HCT116 (cell line): Measurements from ENCODE around the gene LIN52. TPM values are rescaled to one million over a fixed set of nuclear protein-coding genes. Genes with fewer than 3 reads are reported as not detected.

Experiments
- ATAC-seq: fragments of 200-7000 bp; cut with Tn5 transposase; 2 replicates; pipeline ENCODE4 v1.9.1; 2020; ENCODE audit warnings: mild to moderate bottlenecking, moderate library complexity
- BruUV-seq: library from RNA; stranded (reverse); fragments of 400-500 nt; replicated peaks from 2 replicates; lab custom pipeline; 2021; lab: Mats Ljungman, UMichigan
- CTCF ChIA-PET: fragments of 300-600 bp; sonication (Branson Sonifier 250); formaldehyde crosslinking; loops from one replicate; lab custom pipeline; 2021; ENCODE audit warnings: antibody characterized with exemption; lab: Charles Lee
- POLR2A ChIA-PET: fragments of 300-600, 350-600 bp; sonication (Branson Sonifier 250); formaldehyde crosslinking; loops from one replicate; lab custom pipeline; 2021; ENCODE audit warnings: antibody characterized with exemption; lab: Charles Lee
- RAD21 ChIA-PET, 2 experiments: fragments of 300-600 bp; sonication (Branson Sonifier 250); formaldehyde crosslinking; loops; one replicate each; lab custom pipeline; 2023; ENCODE audit warnings: low total read pairs in 2 of 2; ENCODE audit not compliant: uncharacterized antibody in 2 of 2, unreplicated experiment in 2 of 2, low non-redundant PET in 1 of 2; lab: Charles Lee
- DNase-seq: peaks from one replicate; pipeline ENCODE4 v3.0.0-alpha.2; 2010; ENCODE audit warnings: low read depth, low spot score
- H2AFZ ChIP-seq: fragments of 200-600 bp; shearing (Covaris generic), sonication (generic); 2 replicates; pipeline ENCODE4 v1.6.1; 2017; ENCODE audit warnings: low read depth, mixed run types, mixed read lengths, antibody characterized with exemption, low read length; ENCODE audit not compliant: poor library complexity, severe bottlenecking
- H3K27ac ChIP-seq: 2 replicates; pipeline ENCODE4 v1.5.1; 2012; ENCODE audit warnings: low read depth, low read length
- H3K27me3 ChIP-seq: fragments of 200-600 bp; sonication (generic); 2 replicates; pipeline ENCODE4 v1.6.1; 2016; ENCODE audit warnings: mixed run types, low read length, mixed read lengths; ENCODE audit not compliant: insufficient read depth
- H3K36me3 ChIP-seq, 2 experiments: fragments of 200-500 bp in 1 of 2; fragments of 200-600 bp in 1 of 2; sonication (Bioruptor generic) in 1 of 2; sonication (generic) in 1 of 2; 2 replicates each; pipeline versions ENCODE4 v1.5.1 to v1.6.1; 2014 to 2016; ENCODE audit warnings: low read length in 2 of 2, inconsistent platforms in 1 of 2, mixed read lengths in 1 of 2, mixed run types in 1 of 2; ENCODE audit not compliant: insufficient read depth in 2 of 2, control insufficient read depth in 1 of 2
- H3K4me1 ChIP-seq, 2 experiments: fragments of 200-600 bp in 1 of 2; sonication (generic) in 1 of 2; 2 replicates each; pipeline versions ENCODE4 v1.5.1 to v1.6.1; 2012 to 2017; ENCODE audit warnings: low read length in 2 of 2, inconsistent platforms in 1 of 2, mild to moderate bottlenecking in 1 of 2, mixed read lengths in 1 of 2, mixed run types in 1 of 2, moderate library complexity in 1 of 2; ENCODE audit not compliant: insufficient read depth in 2 of 2, control insufficient read depth in 1 of 2
- H3K4me2 ChIP-seq: fragments of 200-600 bp; sonication (generic); 2 replicates; pipeline ENCODE4 v1.6.1; 2017; ENCODE audit warnings: mixed run types, low read length, mixed read lengths
- H3K4me3 ChIP-seq, 2 experiments: fragments of 200-600 bp in 1 of 2; sonication (generic) in 1 of 2; replicated peaks in 1 of 2; 2 replicates each; pipeline ENCODE4 v1.5.1; 2011 to 2016; ENCODE audit warnings: low read length in 2 of 2, control low read depth in 1 of 2, low read depth in 1 of 2, mild to moderate bottlenecking in 1 of 2, mixed read lengths in 1 of 2, mixed run types in 1 of 2
- H3K79me2 ChIP-seq: fragments of 200-600 bp; sonication (generic); 2 replicates; pipeline ENCODE4 v1.6.1; 2017; ENCODE audit warnings: mild to moderate bottlenecking, mixed run types, low read length, moderate library complexity, mixed read lengths; ENCODE audit not compliant: insufficient read depth
- H3K9ac ChIP-seq: fragments of 200-600 bp; sonication (generic); 2 replicates; pipeline ENCODE4 v1.6.1; 2016; ENCODE audit warnings: low read length, mixed read lengths
- H3K9me2 ChIP-seq: fragments of 200-600 bp; sonication (generic), shearing (Covaris generic); 2 replicates; pipeline ENCODE4 v1.6.1; 2017; ENCODE audit warnings: mixed run types, mild to moderate bottlenecking, moderate library complexity; ENCODE audit not compliant: insufficient read depth
- H3K9me3 ChIP-seq, 2 experiments: fragments of 200-500 bp in 1 of 2; fragments of 200-600 bp in 1 of 2; sonication (Bioruptor generic) in 1 of 2; sonication (generic) in 1 of 2; 2 replicates each; pipeline ENCODE4 v1.6.1; 2014 to 2017; ENCODE audit warnings: low read length in 2 of 2, mixed read lengths in 2 of 2, inconsistent platforms in 1 of 2, low read depth in 1 of 2, mild to moderate bottlenecking in 1 of 2, mixed run types in 1 of 2, moderate library complexity in 1 of 2; ENCODE audit not compliant: control insufficient read depth in 1 of 2, insufficient read depth in 1 of 2
- H4K20me1 ChIP-seq: fragments of 200-600 bp; sonication (generic), shearing (Covaris generic); 2 replicates; pipeline ENCODE4 v1.6.1; 2017; ENCODE audit warnings: mixed run types, mild to moderate bottlenecking, moderate library complexity; ENCODE audit not compliant: insufficient read depth
- CEBPB ChIP-seq: IDR thresholded peaks from 2 replicates; pipeline ENCODE4 v1.6.1; 2012; ENCODE audit warnings: low read depth
- EGR1 ChIP-seq: IDR thresholded peaks from 2 replicates; pipeline ENCODE4 v1.6.1; 2012; ENCODE audit warnings: low read depth
- ELF1 ChIP-seq: IDR thresholded peaks from 2 replicates; pipeline ENCODE4 v1.6.1; 2012; ENCODE audit warnings: low read depth, borderline replicate concordance
- EZH2 ChIP-seq: fragments of 200-600 bp; sonication (generic); IDR thresholded peaks from 2 replicates; pipeline ENCODE4 v1.6.1; 2017; ENCODE audit warnings: antibody characterized with exemption, mixed run types
- EZH2phosphoT487 ChIP-seq: fragments of 200-600 bp; IDR thresholded peaks from 2 replicates; pipeline ENCODE4 v1.6.1; 2018; ENCODE audit warnings: antibody characterized with exemption, borderline replicate concordance
- FOSL1 ChIP-seq: IDR thresholded peaks from 2 replicates; pipeline ENCODE4 v1.6.1; 2012; ENCODE audit warnings: low read depth
- JUND ChIP-seq: IDR thresholded peaks from 2 replicates; pipeline ENCODE4 v1.6.1; 2012
- POLR2A ChIP-seq: IDR thresholded peaks from 2 replicates; pipeline ENCODE4 v1.7.0; 2011; ENCODE audit warnings: borderline replicate concordance; ENCODE audit not compliant: insufficient read depth, insufficient read length; ENCODE audit errors: extremely low read depth
- POLR2AphosphoS5 ChIP-seq: IDR thresholded peaks from 2 replicates; pipeline ENCODE4 v1.6.1; 2011; ENCODE audit warnings: mild to moderate bottlenecking, low read depth, low read length, moderate library complexity
- RAD21 ChIP-seq: IDR thresholded peaks from 2 replicates; pipeline ENCODE4 v1.6.1; 2012; ENCODE audit warnings: low read depth, mild to moderate bottlenecking
- SP1 ChIP-seq: IDR thresholded peaks from 2 replicates; pipeline ENCODE4 v1.6.1; 2012; ENCODE audit warnings: low read depth
- SRF ChIP-seq: IDR thresholded peaks from 2 replicates; pipeline ENCODE4 v1.6.1; 2012; ENCODE audit warnings: low read depth
- TCF7L2 ChIP-seq: IDR thresholded peaks from 2 replicates; pipeline ENCODE4 v1.7.0; 2011; ENCODE audit warnings: borderline replicate concordance, inconsistent platforms; ENCODE audit not compliant: insufficient read depth, insufficient read length; ENCODE audit errors: extremely low read depth
- YY1 ChIP-seq: IDR thresholded peaks from 2 replicates; pipeline ENCODE4 v1.6.1; 2011; ENCODE audit warnings: low read length, low read depth, moderate library complexity, mild to moderate bottlenecking; ENCODE audit not compliant: insufficient replicate concordance; ENCODE audit errors: extremely low read depth
- ZFX ChIP-seq: fragments of 450-650 bp; IDR thresholded peaks from 2 replicates; pipeline ENCODE4 v1.6.1; 2017
- ZNF274 ChIP-seq: fragments of 200-500 bp; sonication (Bioruptor generic); IDR thresholded peaks from 2 replicates; pipeline ENCODE4 v1.6.1; 2014; ENCODE audit warnings: mild to moderate bottlenecking, low read depth, low read length, inconsistent platforms
- intact Hi-C: fragments of 100-400 bp; cut with micrococcal nuclease; formaldehyde crosslinking; loops from 2 replicates; pipeline ENCODE4 v1.10.0; 2022
- total RNA-seq: library from RNA; stranded (reverse); gene quantifications from one replicate; pipeline ENCODE4 v1.2.1, GENCODE V29; 2021; ENCODE audit not compliant: unreplicated experiment
- TF ChIP-seq, protein P1 (sequence below), 3 experiments: fragments of 200-600 bp in 1 of 3; sonication (generic) in 1 of 3; IDR thresholded peaks in 2 of 3; conservative IDR thresholded peaks in 1 of 3; 2 replicates each; pipeline ENCODE4 v1.5.1; 2012 to 2017; ENCODE audit warnings: low read depth in 2 of 3, low read length in 2 of 3, antibody characterized with exemption in 1 of 3, borderline replicate concordance in 1 of 3, control low read depth in 1 of 3, mild to moderate bottlenecking in 1 of 3, mixed read lengths in 1 of 3, mixed run types in 1 of 3, moderate library complexity in 1 of 3; ENCODE audit not compliant: insufficient read depth in 1 of 3
- TF ChIP-seq, protein P2 (sequence below): IDR thresholded peaks from 2 replicates; pipeline ENCODE4 v1.6.1; 2011; ENCODE audit warnings: mild to moderate bottlenecking, low read length, moderate library complexity; ENCODE audit not compliant: insufficient replicate concordance; ENCODE audit errors: extremely low read depth

Gene LIN52
- total RNA-seq, 1 experiment from 2014 or later, result 9.6 TPM

DNA sequence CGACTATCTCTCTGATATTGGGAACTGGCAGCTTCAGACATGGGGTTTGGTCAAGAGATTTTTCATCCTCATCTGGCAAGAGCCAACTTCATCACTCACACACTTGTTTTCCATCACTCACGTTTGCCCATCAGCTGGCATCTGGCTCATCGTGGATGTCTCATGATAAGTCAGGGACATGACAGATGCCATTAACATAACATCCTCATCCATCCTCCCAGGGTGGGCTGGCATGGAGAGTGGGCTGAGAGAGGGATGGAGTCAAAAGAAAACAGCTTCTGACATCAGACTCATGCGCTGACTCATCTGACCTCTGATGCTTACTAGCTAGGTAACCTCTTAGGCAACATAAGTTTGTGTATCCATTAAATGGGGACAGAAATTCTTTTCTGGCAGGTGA lies 152.7 kb downstream of the LIN52 start:
- Histone ChIP-seq H4K20me1 (no peaks in the 10 kb centered on the region), H3K9ac (no peak overlapping the region), H3K4me3 (no peak overlapping the region), H3K4me2 (no peak overlapping the region), H3K27ac (no peak overlapping the region), H2AFZ (no peak overlapping the region), H3K9me2 (no peaks in the 10 kb centered on the region), H3K36me3 (no peaks in the 10 kb centered on the region), H3K79me2 (no peaks in the 10 kb centered on the region), H3K9me3 (no peaks in the 10 kb centered on the region), H3K27me3 (no peaks in the 10 kb centered on the region), H3K4me1 (no peaks in the 10 kb centered on the region)
- BruUV-seq, result no TSS peak
- DNase-seq (no peak), ATAC-seq (no peak)
- POLR2A ChIA-PET, result no interaction called here
- intact Hi-C loops, result no loop called here
- RAD21 ChIA-PET, result no interaction called here
- TF ChIP-seq EGR1 (no peak), ZFX (no peak), JUND (no peak), FOSL1 (no peak), CEBPB (no peak), ELF1 (no peak), EZH2 (no peak), EZH2phosphoT487 (no peak), ZNF274 (no peak), RAD21 (no peak), YY1 (no peak), SRF (no peak), POLR2A (no peak), SP1 (no peak), TCF7L2 (no peak), POLR2AphosphoS5 (no peak)
- TF ChIP-seq, protein P1, sequence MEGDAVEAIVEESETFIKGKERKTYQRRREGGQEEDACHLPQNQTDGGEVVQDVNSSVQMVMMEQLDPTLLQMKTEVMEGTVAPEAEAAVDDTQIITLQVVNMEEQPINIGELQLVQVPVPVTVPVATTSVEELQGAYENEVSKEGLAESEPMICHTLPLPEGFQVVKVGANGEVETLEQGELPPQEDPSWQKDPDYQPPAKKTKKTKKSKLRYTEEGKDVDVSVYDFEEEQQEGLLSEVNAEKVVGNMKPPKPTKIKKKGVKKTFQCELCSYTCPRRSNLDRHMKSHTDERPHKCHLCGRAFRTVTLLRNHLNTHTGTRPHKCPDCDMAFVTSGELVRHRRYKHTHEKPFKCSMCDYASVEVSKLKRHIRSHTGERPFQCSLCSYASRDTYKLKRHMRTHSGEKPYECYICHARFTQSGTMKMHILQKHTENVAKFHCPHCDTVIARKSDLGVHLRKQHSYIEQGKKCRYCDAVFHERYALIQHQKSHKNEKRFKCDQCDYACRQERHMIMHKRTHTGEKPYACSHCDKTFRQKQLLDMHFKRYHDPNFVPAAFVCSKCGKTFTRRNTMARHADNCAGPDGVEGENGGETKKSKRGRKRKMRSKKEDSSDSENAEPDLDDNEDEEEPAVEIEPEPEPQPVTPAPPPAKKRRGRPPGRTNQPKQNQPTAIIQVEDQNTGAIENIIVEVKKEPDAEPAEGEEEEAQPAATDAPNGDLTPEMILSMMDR (IDR thresholded peaks at IDR 0.05 in 2 of 3, conservative IDR thresholded peaks at IDR 0.05 in 1 of 3; ENCODE audit: borderline replicate concordance in 1 of 3, insufficient read depth in 1 of 3, low read depth in 2 of 3, low read length in 2 of 3), result no peak
- TF ChIP-seq, protein P2, sequence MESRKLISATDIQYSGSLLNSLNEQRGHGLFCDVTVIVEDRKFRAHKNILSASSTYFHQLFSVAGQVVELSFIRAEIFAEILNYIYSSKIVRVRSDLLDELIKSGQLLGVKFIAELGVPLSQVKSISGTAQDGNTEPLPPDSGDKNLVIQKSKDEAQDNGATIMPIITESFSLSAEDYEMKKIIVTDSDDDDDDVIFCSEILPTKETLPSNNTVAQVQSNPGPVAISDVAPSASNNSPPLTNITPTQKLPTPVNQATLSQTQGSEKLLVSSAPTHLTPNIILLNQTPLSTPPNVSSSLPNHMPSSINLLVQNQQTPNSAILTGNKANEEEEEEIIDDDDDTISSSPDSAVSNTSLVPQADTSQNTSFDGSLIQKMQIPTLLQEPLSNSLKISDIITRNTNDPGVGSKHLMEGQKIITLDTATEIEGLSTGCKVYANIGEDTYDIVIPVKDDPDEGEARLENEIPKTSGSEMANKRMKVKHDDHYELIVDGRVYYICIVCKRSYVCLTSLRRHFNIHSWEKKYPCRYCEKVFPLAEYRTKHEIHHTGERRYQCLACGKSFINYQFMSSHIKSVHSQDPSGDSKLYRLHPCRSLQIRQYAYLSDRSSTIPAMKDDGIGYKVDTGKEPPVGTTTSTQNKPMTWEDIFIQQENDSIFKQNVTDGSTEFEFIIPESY, result no peak
- CTCF ChIA-PET, result no interaction called here
